Endothelial cell of umbilical vein (primary cell): ENCODE data around the gene GARIN5B. TPM values are rescaled to one million over a fixed set of nuclear protein-coding genes. Genes with fewer than 3 reads are reported as not detected.

ENCODE experiments used
- BruUV-seq: library from RNA; stranded (reverse); fragments of 400-500 nt; replicated peaks from 2 replicates; lab custom pipeline; 2021; lab: Mats Ljungman, UMichigan
- CTCF ChIA-PET: fragments of 300-600, 350-600 bp; sonication (Branson Sonifier 250); formaldehyde crosslinking; loops from one replicate; lab custom pipeline; 2021; ENCODE audit warnings: antibody characterized with exemption, inconsistent platforms; lab: Charles Lee
- POLR2A ChIA-PET: fragments of 300-600, 350-600 bp; sonication (Branson Sonifier 250); formaldehyde crosslinking; loops from one replicate; lab custom pipeline; 2021; ENCODE audit warnings: antibody characterized with exemption, inconsistent platforms; lab: Charles Lee
- DNase-seq: peaks from one replicate; pipeline ENCODE4 v3.0.0-alpha.2; 2011; ENCODE audit warnings: low read depth, low spot score
- FAIRE-seq: peaks from 2 replicates; lab custom pipeline; 2011; peaks lifted over from hg19 to GRCh38; lab: Jason Lieb, UNC
- H2AFZ ChIP-seq: 2 replicates; pipeline ENCODE4 v1.6.0; 2012; ENCODE audit warnings: low read depth, low read length, control low read depth, inconsistent platforms
- H3K27ac ChIP-seq: 2 replicates; pipeline ENCODE4 v1.5.1; 2011; ENCODE audit warnings: low read depth, mild to moderate bottlenecking, control low read depth, low read length, moderate library complexity; ENCODE audit not compliant: insufficient read depth
- H3K27me3 ChIP-seq, 2 experiments: 2 replicates each; pipeline versions ENCODE4 v1.6.0 to v1.6.1; 2011; ENCODE audit warnings: low read length in 2 of 2, mixed read lengths in 1 of 2; ENCODE audit not compliant: control insufficient read depth in 2 of 2, insufficient read depth in 2 of 2
- H3K36me3 ChIP-seq, 2 experiments: 2 replicates in 1 of 2; 3 replicates in 1 of 2; pipeline ENCODE4 v1.5.1; 2011; ENCODE audit warnings: low read length in 2 of 2, mild to moderate bottlenecking in 1 of 2, moderate library complexity in 1 of 2; ENCODE audit not compliant: control insufficient read depth in 2 of 2, insufficient read depth in 2 of 2; ENCODE audit errors: extremely low read depth in 1 of 2
- H3K4me1 ChIP-seq: 3 replicates; pipeline ENCODE4 v1.5.1; 2011; ENCODE audit warnings: mild to moderate bottlenecking, low read length; ENCODE audit not compliant: control insufficient read depth, insufficient read depth; ENCODE audit errors: extremely low read depth
- H3K4me2 ChIP-seq: 2 replicates; pipeline ENCODE4 v1.6.1; 2011; ENCODE audit warnings: low read length, control low read depth, mixed read lengths; ENCODE audit not compliant: insufficient read depth
- H3K4me3 ChIP-seq, 3 experiments: fragments of 200-600 bp in 1 of 3; sonication (generic), shearing (Covaris generic) in 1 of 3; replicated peaks in 1 of 3; 2 replicates each; pipeline ENCODE4 v1.5.1; 2011 to 2016; ENCODE audit warnings: control low read depth in 3 of 3, low read length in 3 of 3, mild to moderate bottlenecking in 2 of 3, inconsistent platforms in 1 of 3, low read depth in 1 of 3, moderate library complexity in 1 of 3; ENCODE audit not compliant: insufficient read depth in 1 of 3
- H3K79me2 ChIP-seq: 2 replicates; pipeline ENCODE4 v1.6.0; 2012; ENCODE audit warnings: low read length, inconsistent platforms; ENCODE audit not compliant: control insufficient read depth, insufficient read depth
- H3K9ac ChIP-seq: replicated peaks from 2 replicates; pipeline ENCODE3; 2011; ENCODE audit warnings: low read length, control low read depth; ENCODE audit not compliant: insufficient read depth; ENCODE audit errors: extremely low read depth
- H3K9me1 ChIP-seq: replicated peaks from 3 replicates; pipeline ENCODE4 v1.6.0; 2011; ENCODE audit warnings: mild to moderate bottlenecking, low read length; ENCODE audit not compliant: control insufficient read depth, insufficient read depth; ENCODE audit errors: extremely low read depth
- H3K9me3 ChIP-seq: replicated peaks from 2 replicates; pipeline ENCODE4 v1.5.1; 2012; ENCODE audit warnings: low read length, inconsistent platforms; ENCODE audit not compliant: control insufficient read depth, insufficient read depth
- H4K20me1 ChIP-seq: replicated peaks from 2 replicates; pipeline ENCODE3; 2011; ENCODE audit warnings: mild to moderate bottlenecking, low read length; ENCODE audit not compliant: control insufficient read depth, insufficient read depth; ENCODE audit errors: extremely low read depth
- POLR2A ChIP-seq: IDR thresholded peaks from 2 replicates; pipeline ENCODE4 v1.6.1; 2012; ENCODE audit warnings: low read depth, mild to moderate bottlenecking, control low read depth, low read length
- dilution Hi-C: fragments of 300-500 bp; cut with MboI; formaldehyde crosslinking; loops from one replicate; pipeline ENCODE4 v1.15.0; 2019; ENCODE audit warnings: low sequenced_read_pairs; ENCODE audit not compliant: extremely low pct_ligation_motif_present
- intact Hi-C: fragments of 100-400 bp; cut with micrococcal nuclease; formaldehyde crosslinking; loops from one replicate; pipeline ENCODE4 v1.10.0; 2022
- polyA plus RNA-seq, 4 experiments: library from polyadenylated mRNA; depleted of rRNA in 3 of 4; stranded (reverse) in 3 of 4; unstranded in 1 of 4; fragments of >200 nt; gene quantifications; 2 replicates each; pipeline versions ENCODE4 v1.2.1 to v1.2.3, GENCODE V29; 2011 to 2012; ENCODE audit warnings: missing spikeins in 1 of 4
- total RNA-seq: library from RNA; stranded (reverse); gene quantifications from 2 replicates; pipeline ENCODE4 v1.2.3, GENCODE V29; 2021
- TF ChIP-seq, protein P1 (sequence below), 2 donors: IDR thresholded peaks; 1 replicate in 1 of 2; 2 replicates in 1 of 2; pipeline ENCODE4 v1.5.1; 2011; ENCODE audit warnings: low read length in 2 of 2, mild to moderate bottlenecking in 2 of 2, moderate library complexity in 2 of 2, control low read depth in 1 of 2, inconsistent platforms in 1 of 2, low read depth in 1 of 2; ENCODE audit not compliant: insufficient read depth in 1 of 2; ENCODE audit errors: extremely low read depth in 1 of 2

Gene GARIN5B
- total and polyA plus RNA-seq, 2 donors (not counting 3 experiments of a cell fraction or from before 2014, with no cell fraction given): not detected

DNA sequence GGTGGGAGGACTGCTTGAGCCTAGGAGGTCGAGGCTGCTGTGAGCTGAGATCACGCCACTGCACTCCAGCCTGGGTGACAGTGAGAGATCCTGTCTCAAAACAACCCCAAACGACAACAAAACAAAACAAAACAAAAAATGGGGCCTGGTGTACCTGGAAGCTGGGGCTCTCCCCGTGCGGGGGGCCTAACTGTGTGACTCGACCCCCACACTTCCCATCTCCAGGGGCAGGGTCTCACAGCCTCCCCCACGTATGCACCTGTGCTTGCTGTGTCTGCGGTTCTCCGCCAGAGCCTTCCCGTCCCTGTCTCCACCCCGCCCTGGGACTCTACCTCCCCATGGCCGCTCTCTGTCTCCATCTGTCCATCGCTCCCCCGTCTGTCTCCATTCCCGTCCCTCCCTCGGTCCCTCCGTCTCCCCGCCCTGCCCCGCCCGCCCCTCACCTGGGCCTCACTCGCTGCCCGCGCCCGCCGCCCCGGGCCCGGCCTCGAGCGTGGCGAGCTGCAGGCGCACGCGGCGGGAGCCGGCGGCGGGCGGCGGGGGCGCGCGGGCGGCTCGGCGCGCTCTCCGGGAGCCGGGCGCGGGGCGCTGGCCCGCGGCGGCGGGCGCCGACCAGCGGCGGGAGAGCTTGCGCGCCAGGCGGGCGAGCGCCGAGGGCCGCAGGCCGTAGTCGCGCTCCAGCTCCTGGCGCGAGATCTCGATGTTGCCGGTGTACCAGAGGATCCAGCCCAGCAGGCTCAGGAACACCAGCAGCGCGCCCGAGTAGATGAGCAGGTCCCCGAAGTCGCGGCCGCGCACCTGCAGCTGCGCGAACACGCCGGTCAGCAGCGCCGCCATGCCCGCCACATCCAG lies 20.4 kb upstream of the GARIN5B start:
- intact Hi-C loops: loop anchor here (2.0 to 10.0 kb wide), 3 partner anchors 77 to 239 kb away; partner anchors contain the start of genes ISOC2, TNNT1, ZNF524 and ZNF865
- FAIRE-seq: peak; percentile 55
- Histone ChIP-seq H3K36me3 (peaks cover 8 to 11% of the 10 kb centered on the region in 2 experiments), H4K20me1 (peaks cover 4% of the 10 kb centered on the region), H3K79me2 (peaks cover 27% of the 10 kb centered on the region), H3K9me1 (no peaks in the 10 kb centered on the region), H3K4me1 (peaks cover 30% of the 10 kb centered on the region), H3K27ac (no peak overlapping the region), H2AFZ (peak overlapping the region; percentile 73), H3K4me3 (peak overlapping the region in 2 of 3 experiments; percentile 4 to 39), H3K9ac (no peak overlapping the region), H3K9me3 (no peaks in the 10 kb centered on the region), H3K4me2 (peak overlapping the region; percentile 86), H3K27me3 (no peaks in the 10 kb centered on the region)
- DNase-seq: peak; percentile 64
- no TSS peak for BruUV-seq
- no peak for TF ChIP-seq POLR2A
- TF ChIP-seq, protein P1, sequence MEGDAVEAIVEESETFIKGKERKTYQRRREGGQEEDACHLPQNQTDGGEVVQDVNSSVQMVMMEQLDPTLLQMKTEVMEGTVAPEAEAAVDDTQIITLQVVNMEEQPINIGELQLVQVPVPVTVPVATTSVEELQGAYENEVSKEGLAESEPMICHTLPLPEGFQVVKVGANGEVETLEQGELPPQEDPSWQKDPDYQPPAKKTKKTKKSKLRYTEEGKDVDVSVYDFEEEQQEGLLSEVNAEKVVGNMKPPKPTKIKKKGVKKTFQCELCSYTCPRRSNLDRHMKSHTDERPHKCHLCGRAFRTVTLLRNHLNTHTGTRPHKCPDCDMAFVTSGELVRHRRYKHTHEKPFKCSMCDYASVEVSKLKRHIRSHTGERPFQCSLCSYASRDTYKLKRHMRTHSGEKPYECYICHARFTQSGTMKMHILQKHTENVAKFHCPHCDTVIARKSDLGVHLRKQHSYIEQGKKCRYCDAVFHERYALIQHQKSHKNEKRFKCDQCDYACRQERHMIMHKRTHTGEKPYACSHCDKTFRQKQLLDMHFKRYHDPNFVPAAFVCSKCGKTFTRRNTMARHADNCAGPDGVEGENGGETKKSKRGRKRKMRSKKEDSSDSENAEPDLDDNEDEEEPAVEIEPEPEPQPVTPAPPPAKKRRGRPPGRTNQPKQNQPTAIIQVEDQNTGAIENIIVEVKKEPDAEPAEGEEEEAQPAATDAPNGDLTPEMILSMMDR (IDR thresholded peaks at IDR 0.05; ENCODE audit: extremely low read depth in 1 of 2, insufficient read depth in 1 of 2, low read depth in 1 of 2, low read length in 2 of 2): peak; percentile 9 to 23
- CTCF ChIA-PET: interaction anchor here (0.6 to 2.9 kb wide), 25 partner anchors 8 to 296 kb away, joined by 3 to 51 read pairs (median 5); partner anchors contain the start of genes HSPBP1, KMT5C and PPP6R1
- dilution Hi-C loops: no loop called here
- POLR2A ChIA-PET: interaction anchor here (2.4 kb wide), 2 partner anchors 24 to 44 kb away, joined by 9 to 11 read pairs; partner anchors contain the start of genes KMT5C and UBE2S
